Bronchial epithelial cell (primary cell): ENCODE data around the gene FAM13C. TPM values are rescaled to one million over a fixed set of nuclear protein-coding genes. Genes with fewer than 3 reads are reported as not detected.
A peak's percentile ranks its signal among the peaks of the same experiment; 100 is the strongest.

Experiments used
- DNase-seq: peaks from one replicate; pipeline ENCODE4 v3.0.0-alpha.2; 2010; ENCODE audit warnings: low read depth
- FAIRE-seq: peaks from 2 replicates; lab custom pipeline; 2011; peaks lifted over from hg19 to GRCh38; lab: Jason Lieb, UNC
- H3K27me3 ChIP-seq: 2 replicates; pipeline ENCODE4 v1.5.1; 2011; ENCODE audit warnings: low read length; ENCODE audit not compliant: control insufficient read depth, insufficient read depth
- H3K36me3 ChIP-seq: 2 replicates; pipeline ENCODE4 v1.5.1; 2011; ENCODE audit warnings: low read length; ENCODE audit not compliant: control insufficient read depth, insufficient read depth
- H3K4me3 ChIP-seq: 2 replicates; pipeline ENCODE4 v1.5.1; 2011; ENCODE audit warnings: mild to moderate bottlenecking, low read depth, low read length, control low read depth
- CTCF ChIP-seq: IDR thresholded peaks from 2 replicates; pipeline ENCODE4 v1.5.1; 2011; ENCODE audit warnings: mild to moderate bottlenecking, moderate library complexity, low read length, control low read depth, inconsistent platforms; ENCODE audit not compliant: insufficient read depth, severe bottlenecking
- total RNA-seq: library from RNA; depleted of rRNA; stranded (reverse); fragments of >200 nt; gene quantifications from 2 replicates; pipeline ENCODE4 v1.2.1, GENCODE V29; 2014

Gene FAM13C
- total RNA-seq, 1 donor from 2014 or later: under 0.01 TPM

- Histone ChIP-seq H3K27me3 (no peaks in the 10 kb centered on the region), H3K36me3 (no peaks in the 10 kb centered on the region), H3K4me3 (no peak overlapping the region)
- DNase-seq (no peak), FAIRE-seq (no peak)
- TF ChIP-seq CTCF: no peak
Measured at GRCh38 chr10:59374916-59375315, 12.6 kb upstream of the FAM13C start.

- FAIRE-seq: no peak
- no peaks in the 10 kb centered on the region for H3K27me3 ChIP-seq
Measured at GRCh38 chr10:59373071-59373470, 10.7 kb upstream of the FAM13C start.

GRCh38 chr10:59372543-59372942 is 10.2 kb upstream of the FAM13C start:
- no peak for TF ChIP-seq CTCF
- Histone ChIP-seq H3K4me3 (no peak overlapping the region), H3K36me3 (no peaks in the 10 kb centered on the region), H3K27me3 (no peaks in the 10 kb centered on the region)
- FAIRE-seq: no peak
- no peak for DNase-seq

More at GRCh38 chr10:59373071-59373470, 10.7 kb upstream of the FAM13C start:
- Histone ChIP-seq H3K4me3 (no peak overlapping the region), H3K36me3 (no peaks in the 10 kb centered on the region)
- no peak for TF ChIP-seq CTCF
- DNase-seq: no peak

- no peak for TF ChIP-seq CTCF
- Histone ChIP-seq H3K4me3 (no peak overlapping the region), H3K27me3 (no peaks in the 10 kb centered on the region), H3K36me3 (no peaks in the 10 kb centered on the region)
- no peak for FAIRE-seq
- DNase-seq: no peak
Measured at GRCh38 chr10:59366290-59366689, 3.9 kb upstream of the FAM13C start.

GRCh38 chr10:59363446-59363958 is 1.2 kb upstream of the FAM13C start:
- FAIRE-seq (no peak), DNase-seq (no peak)
- Histone ChIP-seq H3K27me3 (no peaks in the 10 kb centered on the region), H3K4me3 (no peak overlapping the region), H3K36me3 (no peaks in the 10 kb centered on the region)
- TF ChIP-seq CTCF: no peak

- Histone ChIP-seq H3K4me3 (peak overlapping the region; percentile 38), H3K36me3 (no peaks in the 10 kb centered on the region), H3K27me3 (no peaks in the 10 kb centered on the region)
- peak; percentile 50 for DNase-seq
- TF ChIP-seq CTCF: no peak
- FAIRE-seq: no peak
Measured at GRCh38 chr10:59362959-59363381, 621 bp upstream of the FAM13C start.
